ENCODE measurements around the gene ITSN1.

DNA sequence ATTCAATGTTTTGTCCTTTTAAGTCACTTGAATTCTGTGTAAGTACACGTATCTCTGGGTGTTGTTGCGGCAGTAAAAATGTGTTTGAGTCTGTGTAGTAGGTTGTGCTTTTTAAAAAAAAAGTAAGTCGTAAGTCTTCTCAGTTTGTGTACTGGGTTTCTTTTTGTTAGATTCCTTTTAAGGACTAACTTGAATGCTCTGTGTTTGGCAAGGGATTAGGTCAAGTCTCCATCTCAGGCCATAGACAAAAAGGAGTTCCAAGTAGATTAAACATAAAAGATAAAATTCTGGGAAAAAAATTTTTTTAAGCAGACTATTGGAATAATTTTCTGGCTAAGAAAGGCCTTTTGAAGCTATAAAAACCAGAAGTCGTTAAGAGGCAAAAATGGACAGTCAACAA, 160.2 kb downstream of the ITSN1 start:
- TF ChIP-seq, protein P1, sequence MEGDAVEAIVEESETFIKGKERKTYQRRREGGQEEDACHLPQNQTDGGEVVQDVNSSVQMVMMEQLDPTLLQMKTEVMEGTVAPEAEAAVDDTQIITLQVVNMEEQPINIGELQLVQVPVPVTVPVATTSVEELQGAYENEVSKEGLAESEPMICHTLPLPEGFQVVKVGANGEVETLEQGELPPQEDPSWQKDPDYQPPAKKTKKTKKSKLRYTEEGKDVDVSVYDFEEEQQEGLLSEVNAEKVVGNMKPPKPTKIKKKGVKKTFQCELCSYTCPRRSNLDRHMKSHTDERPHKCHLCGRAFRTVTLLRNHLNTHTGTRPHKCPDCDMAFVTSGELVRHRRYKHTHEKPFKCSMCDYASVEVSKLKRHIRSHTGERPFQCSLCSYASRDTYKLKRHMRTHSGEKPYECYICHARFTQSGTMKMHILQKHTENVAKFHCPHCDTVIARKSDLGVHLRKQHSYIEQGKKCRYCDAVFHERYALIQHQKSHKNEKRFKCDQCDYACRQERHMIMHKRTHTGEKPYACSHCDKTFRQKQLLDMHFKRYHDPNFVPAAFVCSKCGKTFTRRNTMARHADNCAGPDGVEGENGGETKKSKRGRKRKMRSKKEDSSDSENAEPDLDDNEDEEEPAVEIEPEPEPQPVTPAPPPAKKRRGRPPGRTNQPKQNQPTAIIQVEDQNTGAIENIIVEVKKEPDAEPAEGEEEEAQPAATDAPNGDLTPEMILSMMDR (IDR thresholded peaks at IDR 0.05): no peak
- TF ChIP-seq POLR2A (IDR thresholded peaks at IDR 0.05) (no peak), POLR2AphosphoS5 (IDR thresholded peaks at IDR 0.05) (no peak)
